A549 (cell line): ENCODE measurements around the gene INSYN2B.

Source experiments
- BHLHE40 ChIP-seq: IDR thresholded peaks from 2 replicates; pipeline ENCODE4 v1.6.1; 2012; ENCODE audit warnings: low read depth, low read length, inconsistent platforms
- CBX8 ChIP-seq: fragments of 200-600 bp; sonication (generic); IDR thresholded peaks from 2 replicates; pipeline ENCODE4 v1.6.1; 2016
- CTCF ChIP-seq: fragments of >200 bp; sonication (Bioruptor Twin); formaldehyde crosslinking; IDR thresholded peaks from 3 replicates; pipeline ENCODE4 v1.5.1; 2016
- POLR2A ChIP-seq: IDR thresholded peaks from 2 replicates; pipeline ENCODE4 v1.6.1; 2012; ENCODE audit warnings: mild to moderate bottlenecking, low read length
- RNF2 ChIP-seq: fragments of 200-600 bp; sonication (generic); IDR thresholded peaks from 2 replicates; pipeline ENCODE4 v1.6.1; 2016; ENCODE audit warnings: low read depth, mild to moderate bottlenecking, antibody characterized with exemption, moderate library complexity, borderline replicate concordance

GRCh38 chr5:169992789-169993484, 12.6 kb upstream of the INSYN2B start:
- no peak for TF ChIP-seq CTCF
- TF ChIP-seq POLR2A = no peak
- no peak for TF ChIP-seq CBX8
- TF ChIP-seq RNF2 = no peak
- no peak for TF ChIP-seq BHLHE40
